Jurkat, Clone E6-1 (cell line): ENCODE results near the gene LANCL2.

Source experiments
- DNase-seq: peaks from one replicate; pipeline ENCODE4 v3.0.0-alpha.2; 2011; ENCODE audit warnings: low read depth, low spot score
- H3K4me3 ChIP-seq: 2 replicates; pipeline ENCODE4 v1.5.1; 2011; ENCODE audit warnings: mild to moderate bottlenecking, low read length, control low read depth, moderate library complexity

The LANCL2 gene

GRCh38 chr7:55427800-55428199 lies 62.7 kb downstream of the LANCL2 start:
- DNase-seq, result no peak
- H3K4me3 ChIP-seq, result no peak overlapping the region

GRCh38 chr7:55429835-55430499 lies 64.8 kb downstream of the LANCL2 start:
- no peak overlapping the region for H3K4me3 ChIP-seq
- DNase-seq, result no peak

GRCh38 chr7:55431898-55432297 lies 66.8 kb downstream of the LANCL2 start:
- no peak overlapping the region for H3K4me3 ChIP-seq
- DNase-seq, result no peak

GRCh38 chr7:55432506-55432905 lies 67.4 kb downstream of the LANCL2 start:
- no peak overlapping the region for H3K4me3 ChIP-seq
- DNase-seq, result no peak

GRCh38 chr7:55432939-55433784 lies 68.0 kb downstream of the LANCL2 start:
- peak; percentile 64 for DNase-seq
- H3K4me3 ChIP-seq, result no peak overlapping the region

- DNase-seq, result no peak
- no peak overlapping the region for H3K4me3 ChIP-seq
Observed at GRCh38 chr7:55435466-55435865, 70.3 kb downstream of the LANCL2 start.

- no peak overlapping the region for H3K4me3 ChIP-seq
- DNase-seq, result no peak
Observed at GRCh38 chr7:55436457-55436856, 71.3 kb downstream of the LANCL2 start.

- no peak for DNase-seq
- no peak overlapping the region for H3K4me3 ChIP-seq
Observed at GRCh38 chr7:55437375-55437774, 72.2 kb downstream of the LANCL2 start.

- DNase-seq, result no peak
- peak overlapping the region; percentile 7 for H3K4me3 ChIP-seq
Observed at GRCh38 chr7:55438085-55438756, 73.1 kb downstream of the LANCL2 start.

- peak overlapping the region; percentile 7 for H3K4me3 ChIP-seq
- peak; percentile 78 for DNase-seq
Observed at GRCh38 chr7:55438757-55439525, 73.8 kb downstream of the LANCL2 start.

GRCh38 chr7:55439627-55440026 lies 74.5 kb downstream of the LANCL2 start:
- peak; percentile 59 for DNase-seq
- H3K4me3 ChIP-seq, result no peak overlapping the region

GRCh38 chr7:55440040-55440690 lies 75.0 kb downstream of the LANCL2 start:
- no peak for DNase-seq
- no peak overlapping the region for H3K4me3 ChIP-seq

- no peak overlapping the region for H3K4me3 ChIP-seq
- DNase-seq, result no peak
Observed at GRCh38 chr7:55441002-55441401, 75.9 kb downstream of the LANCL2 start.

- no peak for DNase-seq
- H3K4me3 ChIP-seq, result no peak overlapping the region
Observed at GRCh38 chr7:55441774-55442522, 76.8 kb downstream of the LANCL2 start.

GRCh38 chr7:55444786-55445185 lies 79.6 kb downstream of the LANCL2 start:
- no peak for DNase-seq
- no peak overlapping the region for H3K4me3 ChIP-seq

GRCh38 chr7:55448526-55448925 lies 83.4 kb downstream of the LANCL2 start:
- no peak overlapping the region for H3K4me3 ChIP-seq
- no peak for DNase-seq

GRCh38 chr7:55449205-55449991 lies 84.3 kb downstream of the LANCL2 start:
- H3K4me3 ChIP-seq, result no peak overlapping the region
- DNase-seq, result no peak
